Spleen (tissue), 11 donors: ENCODE results near the gene SIPA1L3. TPM values are rescaled to one million over a fixed set of nuclear protein-coding genes. Genes with fewer than 3 reads are reported as not detected.

Experiments
- DNase-seq: peaks from one replicate; pipeline ENCODE4 v3.0.0-alpha.2; 2020
- H3K27ac ChIP-seq, 8 donors: fragments of 200-600 bp; sonication (generic) in 7 of 8; 1 replicate in 4 of 8; 2 replicates in 4 of 8; pipeline versions ENCODE4 v1.5.0 to v1.8.0; 2016 to 2021; ENCODE audit warnings: inconsistent platforms in 4 of 8, mild to moderate bottlenecking in 4 of 8, moderate library complexity in 1 of 8
- H3K27me3 ChIP-seq, 7 donors: fragments of 200-600 bp; sonication (generic) in 6 of 7; replicated peaks in 1 of 7; 1 replicate in 4 of 7; 2 replicates in 3 of 7; pipeline versions ENCODE4 v1.5.0 to v1.8.0; 2016 to 2021; ENCODE audit warnings: inconsistent platforms in 3 of 7, mild to moderate bottlenecking in 1 of 7
- H3K36me3 ChIP-seq, 6 donors: fragments of 200-600 bp; sonication (generic) in 5 of 6; 1 replicate in 4 of 6; 2 replicates in 2 of 6; pipeline versions ENCODE4 v1.5.0 to v1.8.0; 2016 to 2021; ENCODE audit warnings: inconsistent platforms in 2 of 6
- H3K4me1 ChIP-seq, 6 donors: fragments of 200-600 bp; sonication (generic) in 5 of 6; 1 replicate in 3 of 6; 2 replicates in 3 of 6; pipeline versions ENCODE4 v1.5.0 to v1.8.0; 2016 to 2021; ENCODE audit warnings: inconsistent platforms in 3 of 6
- H3K4me3 ChIP-seq, 8 donors: fragments of 200-600 bp; sonication (generic) in 7 of 8; 1 replicate in 4 of 8; 2 replicates in 4 of 8; pipeline versions ENCODE4 v1.5.0 to v1.8.0; 2016 to 2021; ENCODE audit warnings: inconsistent platforms in 4 of 8, mild to moderate bottlenecking in 4 of 8, moderate library complexity in 2 of 8
- H3K9me3 ChIP-seq, 8 donors: fragments of 200-600 bp; sonication (generic) in 7 of 8; 1 replicate in 4 of 8; 2 replicates in 4 of 8; pipeline versions ENCODE4 v1.5.0 to v1.8.0; 2016 to 2021; ENCODE audit warnings: inconsistent platforms in 4 of 8
- POLR2A ChIP-seq, 3 donors: fragments of 450-650 bp; IDR thresholded peaks; one replicate each; pipeline ENCODE4 v1.5.1; 2017; ENCODE audit warnings: antibody characterized with exemption in 3 of 3, mild to moderate bottlenecking in 1 of 3
- POLR2AphosphoS5 ChIP-seq, 3 donors: sonication (generic); formaldehyde crosslinking; IDR thresholded peaks; one replicate each; pipeline ENCODE4 v1.5.1; 2017; ENCODE audit warnings: antibody characterized with exemption in 3 of 3
- WGBS, 5 donors: extraction: QIAGEN DNeasy Blood & Tissue Kit in 3 of 5; methylation state at CpG; one replicate each; pipeline versions ENCODE4 v1.1.5 to v1.1.7; 2013 to 2018; 5-methylcytosine and 5-hydroxymethylcytosine counted together
- intact Hi-C: fragments of 100-400 bp; cut with DNase I; formaldehyde crosslinking; loops from one replicate; pipeline ENCODE4 v1.15.0; 2023; ENCODE audit warnings: low total_unique reads
- polyA plus RNA-seq, 3 donors: library from polyadenylated mRNA; stranded (reverse); fragments of 200-250 nt; gene quantifications; one replicate each; pipeline ENCODE4 v1.2.1, GENCODE V29; 2013
- total RNA-seq, 7 donors: library from RNA; depleted of rRNA in 3 of 7; stranded (reverse); fragments of >200 nt in 3 of 7; fragmentation: NEBNext Ultra II Directional in 4 of 7; extraction: Animal tissue kit (Norgen Biotek cat#: 25700) in 4 of 7; gene quantifications; one replicate each; pipeline versions ENCODE4 v1.1.0 to v1.2.1, GENCODE V29; 2016 to 2021
- TF ChIP-seq, protein P1 (sequence below), 11 experiments: fragments of 200-600 bp in 7 of 11; fragments of 450-650 bp in 4 of 11; sonication (generic) in 4 of 11; IDR thresholded peaks in 8 of 11; conservative IDR thresholded peaks in 3 of 11; 1 replicate in 7 of 11; 2 replicates in 4 of 11; pipeline versions ENCODE4 v1.4.0 to v1.8.0; 2016 to 2021; ENCODE audit warnings: antibody characterized with exemption in 11 of 11, inconsistent platforms in 4 of 11, mild to moderate bottlenecking in 1 of 11
- donor health status: healthy with polysubstance abuse.
- donor health status: DM: no; HTN: no; CAD: no; lungs with moderate emphysema.
- donor health status: DM: no; HTN: no; CAD: no.
- donor health status: Bipolar disorder and iron deficiency.
- donor health status: healthy.
- donor health status: DM: no; HTN: no; CAD: no.
- donor health status: DM: yes; HTN: yes; CAD: no.

SIPA1L3 gene
- total and polyA plus RNA-seq, 10 donors, result 5.4 to 62.6 (median 40.3) TPM

GRCh38 chr19:37948362-37948761, 41.4 kb downstream of the SIPA1L3 start:
- no peak for DNase-seq
- Histone ChIP-seq H3K27ac (peak overlapping the region in 1 of 8 donors; percentile 37), H3K9me3 (no peaks in the 10 kb centered on the region), H3K27me3 (no peaks in the 10 kb centered on the region), H3K36me3 (peaks cover 0 to 8% (median 0%) of the 10 kb centered on the region in 6 donors), H3K4me3 (no peak overlapping the region), H3K4me1 (peaks cover 5 to 33% (median 14%) of the 10 kb centered on the region in 6 donors)
- WGBS, 5 donors, result 85 to 91% (median 89%) methylated on average over 6 of the region's 6 CpGs
- intact Hi-C loops, result no loop called here
- TF ChIP-seq POLR2A (IDR thresholded peaks at IDR 0.05), result no peak
- TF ChIP-seq POLR2AphosphoS5 (IDR thresholded peaks at IDR 0.05), result no peak
- TF ChIP-seq, protein P1, sequence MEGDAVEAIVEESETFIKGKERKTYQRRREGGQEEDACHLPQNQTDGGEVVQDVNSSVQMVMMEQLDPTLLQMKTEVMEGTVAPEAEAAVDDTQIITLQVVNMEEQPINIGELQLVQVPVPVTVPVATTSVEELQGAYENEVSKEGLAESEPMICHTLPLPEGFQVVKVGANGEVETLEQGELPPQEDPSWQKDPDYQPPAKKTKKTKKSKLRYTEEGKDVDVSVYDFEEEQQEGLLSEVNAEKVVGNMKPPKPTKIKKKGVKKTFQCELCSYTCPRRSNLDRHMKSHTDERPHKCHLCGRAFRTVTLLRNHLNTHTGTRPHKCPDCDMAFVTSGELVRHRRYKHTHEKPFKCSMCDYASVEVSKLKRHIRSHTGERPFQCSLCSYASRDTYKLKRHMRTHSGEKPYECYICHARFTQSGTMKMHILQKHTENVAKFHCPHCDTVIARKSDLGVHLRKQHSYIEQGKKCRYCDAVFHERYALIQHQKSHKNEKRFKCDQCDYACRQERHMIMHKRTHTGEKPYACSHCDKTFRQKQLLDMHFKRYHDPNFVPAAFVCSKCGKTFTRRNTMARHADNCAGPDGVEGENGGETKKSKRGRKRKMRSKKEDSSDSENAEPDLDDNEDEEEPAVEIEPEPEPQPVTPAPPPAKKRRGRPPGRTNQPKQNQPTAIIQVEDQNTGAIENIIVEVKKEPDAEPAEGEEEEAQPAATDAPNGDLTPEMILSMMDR (IDR thresholded peaks at IDR 0.05 in 8 of 11, conservative IDR thresholded peaks at IDR 0.05 in 3 of 11), result no peak

DNA sequence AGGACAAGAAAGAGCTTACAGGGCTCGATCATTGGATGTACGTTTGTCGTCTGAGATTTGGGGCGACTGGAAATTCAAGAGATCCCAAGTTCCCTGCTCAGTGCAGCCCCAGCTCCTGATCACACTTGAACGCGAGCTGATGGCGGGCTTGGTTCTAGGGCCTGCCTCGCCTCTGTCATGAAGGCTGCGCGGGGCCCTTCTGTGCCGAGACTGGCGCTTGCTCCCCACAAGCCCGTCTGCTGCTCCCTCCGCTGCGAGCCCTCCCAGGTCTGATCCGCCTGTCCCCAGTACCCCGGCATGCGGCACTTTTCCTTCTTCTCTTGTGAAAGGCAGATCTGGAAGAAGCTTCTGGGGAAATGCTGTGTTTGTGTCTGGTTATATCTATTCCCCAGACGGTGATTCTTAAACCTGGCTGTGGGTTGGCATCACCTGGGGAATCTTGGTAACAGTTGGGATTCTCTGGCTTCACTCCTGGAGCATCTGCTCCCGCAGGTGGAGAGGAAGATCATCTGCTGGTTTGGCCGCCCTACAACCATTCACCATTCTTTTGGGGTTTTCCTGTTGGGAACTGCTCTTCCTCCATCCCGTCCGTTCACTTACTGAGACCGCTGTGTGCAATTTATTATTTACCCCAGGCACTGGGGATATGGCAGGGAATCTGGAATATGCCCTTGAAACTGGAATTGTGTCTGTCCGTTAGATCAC, 43.6 kb downstream of the SIPA1L3 start:
- DNase-seq, result no peak

DNA sequence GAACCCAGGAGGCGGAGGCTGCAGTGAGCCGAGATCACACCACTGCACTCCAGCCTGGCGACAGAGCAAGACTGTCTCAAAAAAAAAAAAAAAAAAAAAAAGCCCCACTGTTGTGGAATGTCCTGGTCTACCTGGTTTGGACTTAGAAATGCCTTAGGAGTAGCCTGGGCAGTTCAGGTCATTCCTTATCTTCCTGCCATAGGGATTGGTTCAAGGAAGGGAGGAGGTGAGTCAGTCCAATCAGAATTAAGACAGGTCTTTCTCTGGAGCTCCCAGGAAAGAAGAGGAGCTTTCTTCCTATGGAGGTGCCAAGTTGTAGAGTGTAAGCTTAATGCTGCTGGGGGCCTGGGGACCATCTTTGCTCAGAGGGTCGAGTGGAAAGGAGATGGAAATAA, 44.8 kb downstream of the SIPA1L3 start:
- intact Hi-C loops, result no loop called here
- 66 to 84% (median 74%) methylated on average over 4 of the region's 4 CpGs for WGBS, 5 donors
- DNase-seq, result no peak
- Histone ChIP-seq H3K36me3 (no peaks in the 10 kb centered on the region), H3K4me3 (no peak overlapping the region), H3K9me3 (no peaks in the 10 kb centered on the region), H3K27me3 (no peaks in the 10 kb centered on the region), H3K4me1 (peaks cover 6 to 58% (median 14%) of the 10 kb centered on the region in 6 donors), H3K27ac (peak overlapping the region in 5 of 8 donors; percentile 7 to 70 (median 44))
- no peak for TF ChIP-seq POLR2AphosphoS5 (IDR thresholded peaks at IDR 0.05)
- TF ChIP-seq, protein P1 (IDR thresholded peaks at IDR 0.05 in 8 of 11, conservative IDR thresholded peaks at IDR 0.05 in 3 of 11), result no peak
- no peak for TF ChIP-seq POLR2A (IDR thresholded peaks at IDR 0.05)

More for the DNA sequence above, 43.6 kb downstream of the SIPA1L3 start:
- no peaks in the 10 kb centered on the region for H3K9me3 ChIP-seq
- H3K4me1 ChIP-seq, result peaks cover 6 to 53% (median 14%) of the 10 kb centered on the region in 6 donors
- peak overlapping the region in 4 of 8 donors; percentile 19 to 70 (median 46) for H3K27ac ChIP-seq
- no peaks in the 10 kb centered on the region for H3K27me3 ChIP-seq
- 82 to 91% (median 88%) methylated on average over 25 of the region's 25 CpGs for WGBS, 5 donors
- no peak overlapping the region for H3K4me3 ChIP-seq
- no peak for TF ChIP-seq POLR2A (IDR thresholded peaks at IDR 0.05)
- TF ChIP-seq, protein P1 (IDR thresholded peaks at IDR 0.05 in 8 of 11, conservative IDR thresholded peaks at IDR 0.05 in 3 of 11), result no peak
- no peak for TF ChIP-seq POLR2AphosphoS5 (IDR thresholded peaks at IDR 0.05)
- no peaks in the 10 kb centered on the region for H3K36me3 ChIP-seq
- intact Hi-C loops, result no loop called here

- H3K36me3 ChIP-seq, result no peaks in the 10 kb centered on the region
- WGBS, 5 donors, result 84 to 91% (median 89%) methylated on average over 11 of the region's 11 CpGs
- no peaks in the 10 kb centered on the region for H3K27me3 ChIP-seq
- H3K27ac ChIP-seq, result peak overlapping the region in 1 of 8 donors; percentile 70
- peaks cover 6 to 72% (median 16%) of the 10 kb centered on the region in 6 donors for H3K4me1 ChIP-seq
- no peak for DNase-seq
- H3K4me3 ChIP-seq, result no peak overlapping the region
- H3K9me3 ChIP-seq, result peaks cover 0 to 5% (median 2%) of the 10 kb centered on the region in 8 donors
- intact Hi-C loops, result no loop called here
- TF ChIP-seq POLR2AphosphoS5 (IDR thresholded peaks at IDR 0.05) (no peak), POLR2A (IDR thresholded peaks at IDR 0.05) (no peak)
- TF ChIP-seq, protein P1 (IDR thresholded peaks at IDR 0.05 in 8 of 11, conservative IDR thresholded peaks at IDR 0.05 in 3 of 11), result no peak
Observed at GRCh38 chr19:37953171-37953917, 46.3 kb downstream of the SIPA1L3 start.
